SK-N-SH treated with all-trans-retinoic acid at 6 μM for 48 hours (cell line): Measurements from ENCODE around the gene KLRC4.
"Not testable (repeated sequence)": the region's sequence is repeated elsewhere in the genome, so short reads cannot be mapped to it uniquely, and the experiment has no call there.

ENCODE experiments used
- RARB ChIP-seq: fragments of 250-450 bp; sonication (Bioruptor Pico); IDR thresholded peaks from 2 replicates; pipeline ENCODE4 v1.8.0; 2021; ENCODE audit warnings: mild to moderate bottlenecking, moderate library complexity
- ZNF70 ChIP-seq: fragments of 450-650 bp; formaldehyde crosslinking; IDR thresholded peaks from 2 replicates; pipeline ENCODE4 v1.5.0; 2020; ENCODE audit warnings: mild to moderate bottlenecking, moderate library complexity

- TF ChIP-seq RARB, ZNF70 (CRISPR knock-in tag): not testable (repeated sequence)
Observed at GRCh38 chr12:10394531-10395152, 14.9 kb downstream of the KLRC4 start.
